Measurements from ENCODE around the gene MCUB. TPM values are rescaled to one million over a fixed set of nuclear protein-coding genes. Genes with fewer than 3 reads are reported as not detected.

MCUB gene
- total RNA-seq, 1 experiment from 2014 or later: 103 TPM

DNA sequence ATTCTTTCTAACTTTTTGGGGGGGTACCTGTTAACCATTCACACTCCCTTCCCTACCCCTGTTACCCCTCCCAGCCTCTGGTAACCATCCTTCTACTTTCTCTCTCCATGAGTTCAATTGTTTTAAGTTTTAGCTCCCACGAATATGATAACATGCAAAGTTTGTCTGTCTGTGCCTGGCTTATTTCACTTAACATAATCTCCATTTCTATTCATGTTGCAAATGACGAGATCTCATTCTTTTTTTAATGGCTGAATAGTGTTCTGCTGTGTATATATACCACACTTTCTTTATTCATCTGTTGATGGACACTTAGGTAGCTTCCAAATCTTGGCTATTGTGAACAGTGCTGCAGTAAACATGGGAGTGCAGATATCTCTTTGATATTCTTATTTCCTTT, 41.3 kb downstream of the MCUB start:
- Histone ChIP-seq H3K4me2 (ENCODE audit: low read depth, low read length, poor library complexity, severe bottlenecking) (no peak overlapping the region), H4K20me1 (ENCODE audit: insufficient read depth, low read depth, low read length) (no peaks in the 10 kb centered on the region), H2AFZ (ENCODE audit: low read length) (no peak overlapping the region), H3K27me3 (ENCODE audit: low read length) (no peaks in the 10 kb centered on the region), H3K9me2 (replicated peaks; ENCODE audit: insufficient read depth, low read length) (no peaks in the 10 kb centered on the region), H3K4me3 (ENCODE audit: low read length) (no peak overlapping the region), H3K4me1 (ENCODE audit: low read length) (no peaks in the 10 kb centered on the region), H3K79me2 (ENCODE audit: low read length) (peaks cover 72% of the 10 kb centered on the region), H3K9ac (ENCODE audit: low read length) (no peak overlapping the region), H3K27ac (ENCODE audit: low read length) (no peak overlapping the region), H3K9me3 (ENCODE audit: low read length) (peaks cover 8% of the 10 kb centered on the region; the same call in 1 of the 2 replicates), H3K36me3 (ENCODE audit: insufficient read depth, low read length) (peaks cover 21% of the 10 kb centered on the region)
- DNase-seq: no peak

DNA sequence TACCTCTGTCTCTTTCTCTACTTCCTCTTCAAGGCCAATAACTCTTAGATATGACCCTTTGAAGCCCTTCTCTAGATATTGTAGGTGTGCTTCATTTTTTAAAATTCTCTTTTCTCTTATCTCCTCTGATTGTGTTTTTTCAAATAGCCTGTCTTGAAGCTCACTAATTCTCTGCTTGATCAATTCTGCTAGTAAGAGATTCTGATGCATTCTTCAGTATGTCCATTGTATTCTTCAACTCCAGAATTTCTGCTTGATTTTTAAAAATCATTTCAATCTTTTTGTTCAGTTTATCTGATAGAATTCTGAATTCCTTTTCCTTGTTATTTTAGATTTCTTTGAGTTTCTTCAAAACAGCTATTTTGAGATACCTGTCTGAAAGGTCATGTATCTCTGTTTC, 47.9 kb downstream of the MCUB start:
- peaks cover 91% of the 10 kb centered on the region for H3K79me2 ChIP-seq (ENCODE audit: low read length)
- H4K20me1 ChIP-seq (ENCODE audit: insufficient read depth, low read depth, low read length): no peaks in the 10 kb centered on the region
- no peak overlapping the region for H3K9ac ChIP-seq (ENCODE audit: low read length)
- no peak overlapping the region for H3K27ac ChIP-seq (ENCODE audit: low read length)
- H2AFZ ChIP-seq (ENCODE audit: low read length): no peak overlapping the region
- H3K9me2 ChIP-seq (replicated peaks; ENCODE audit: insufficient read depth, low read length): no peaks in the 10 kb centered on the region
- H3K4me3 ChIP-seq (ENCODE audit: low read length): no peak overlapping the region
- no peak for DNase-seq
- no peaks in the 10 kb centered on the region for H3K27me3 ChIP-seq (ENCODE audit: low read length)
- H3K9me3 ChIP-seq (ENCODE audit: low read length): peaks cover 1% of the 10 kb centered on the region; the same call in 1 of the 2 replicates
- peaks cover 17% of the 10 kb centered on the region for H3K36me3 ChIP-seq (ENCODE audit: insufficient read depth, low read length)
- no peak overlapping the region for H3K4me2 ChIP-seq (ENCODE audit: low read depth, low read length, poor library complexity, severe bottlenecking)
- H3K4me1 ChIP-seq (ENCODE audit: low read length): peaks cover 35% of the 10 kb centered on the region

DNA sequence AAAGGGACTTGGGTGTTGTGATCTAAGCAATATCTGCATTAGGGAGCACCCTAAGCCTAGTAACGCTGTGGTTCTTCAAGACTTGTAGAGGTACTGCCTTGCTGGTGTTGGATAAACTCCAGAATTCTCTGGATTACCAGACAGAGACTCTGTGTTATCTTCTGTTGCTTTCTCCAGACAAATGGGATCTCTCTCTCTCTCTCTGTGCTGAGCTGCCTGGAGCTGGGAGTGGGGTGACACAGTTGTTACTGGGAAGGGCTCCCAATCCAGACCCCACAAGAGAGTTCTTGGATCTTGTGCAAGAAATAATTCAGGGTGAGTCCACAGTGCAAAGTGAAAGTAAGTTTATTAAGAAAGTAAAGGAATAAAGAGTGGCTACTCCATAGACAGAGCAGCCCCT, 48.8 kb downstream of the MCUB start:
- peaks cover 15% of the 10 kb centered on the region; the same call in 1 of the 2 replicates for H3K36me3 ChIP-seq (ENCODE audit: insufficient read depth, low read length)
- H3K27me3 ChIP-seq (ENCODE audit: low read length): no peaks in the 10 kb centered on the region
- H3K9me3 ChIP-seq (ENCODE audit: low read length): no peaks in the 10 kb centered on the region; the same call in 1 of the 2 replicates
- no peak overlapping the region for H3K4me3 ChIP-seq (ENCODE audit: low read length)
- no peaks in the 10 kb centered on the region for H3K9me2 ChIP-seq (replicated peaks; ENCODE audit: insufficient read depth, low read length)
- no peak overlapping the region for H3K4me2 ChIP-seq (ENCODE audit: low read depth, low read length, poor library complexity, severe bottlenecking)
- H3K9ac ChIP-seq (ENCODE audit: low read length): no peak overlapping the region
- no peaks in the 10 kb centered on the region for H4K20me1 ChIP-seq (ENCODE audit: insufficient read depth, low read depth, low read length)
- DNase-seq: no peak
- H3K79me2 ChIP-seq (ENCODE audit: low read length): peaks cover 95% of the 10 kb centered on the region
- no peak overlapping the region for H2AFZ ChIP-seq (ENCODE audit: low read length)
- H3K27ac ChIP-seq (ENCODE audit: low read length): no peak overlapping the region
- H3K4me1 ChIP-seq (ENCODE audit: low read length): peaks cover 44% of the 10 kb centered on the region

DNA sequence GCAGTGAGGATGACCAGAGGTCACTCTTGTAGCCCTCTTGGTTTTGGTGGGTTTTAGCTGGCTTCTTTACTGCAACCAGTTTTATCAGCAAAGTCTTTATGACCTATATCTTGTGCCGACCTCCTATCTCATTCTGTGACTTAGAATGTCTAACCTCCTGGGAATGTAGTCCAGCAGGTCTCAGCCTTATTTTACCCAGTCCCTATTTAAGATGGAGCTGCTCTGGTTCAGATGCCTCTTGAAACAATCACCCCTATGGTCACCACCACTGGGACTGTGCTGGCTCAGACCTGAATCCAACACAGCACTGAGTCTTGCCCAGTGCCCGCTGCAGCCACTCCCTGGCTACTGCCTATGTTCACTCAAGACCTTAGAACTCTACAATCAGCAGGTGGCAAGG, 49.4 kb downstream of the MCUB start:
- H3K4me2 ChIP-seq (ENCODE audit: low read depth, low read length, poor library complexity, severe bottlenecking): no peak overlapping the region
- no peak overlapping the region for H3K9ac ChIP-seq (ENCODE audit: low read length)
- DNase-seq: no peak
- no peak overlapping the region for H3K4me3 ChIP-seq (ENCODE audit: low read length)
- no peaks in the 10 kb centered on the region for H3K27me3 ChIP-seq (ENCODE audit: low read length)
- H3K27ac ChIP-seq (ENCODE audit: low read length): peak overlapping the region; percentile 69; the same call in 1 of the 2 replicates
- H2AFZ ChIP-seq (ENCODE audit: low read length): no peak overlapping the region
- peaks cover 50% of the 10 kb centered on the region for H3K4me1 ChIP-seq (ENCODE audit: low read length)
- H3K9me2 ChIP-seq (replicated peaks; ENCODE audit: insufficient read depth, low read length): no peaks in the 10 kb centered on the region
- no peaks in the 10 kb centered on the region for H4K20me1 ChIP-seq (ENCODE audit: insufficient read depth, low read depth, low read length)
- H3K9me3 ChIP-seq (ENCODE audit: low read length): no peaks in the 10 kb centered on the region; the same call in 1 of the 2 replicates
- peaks cover 98% of the 10 kb centered on the region for H3K79me2 ChIP-seq (ENCODE audit: low read length)
- peaks cover 14% of the 10 kb centered on the region; the same call in 1 of the 2 replicates for H3K36me3 ChIP-seq (ENCODE audit: insufficient read depth, low read length)

DNA sequence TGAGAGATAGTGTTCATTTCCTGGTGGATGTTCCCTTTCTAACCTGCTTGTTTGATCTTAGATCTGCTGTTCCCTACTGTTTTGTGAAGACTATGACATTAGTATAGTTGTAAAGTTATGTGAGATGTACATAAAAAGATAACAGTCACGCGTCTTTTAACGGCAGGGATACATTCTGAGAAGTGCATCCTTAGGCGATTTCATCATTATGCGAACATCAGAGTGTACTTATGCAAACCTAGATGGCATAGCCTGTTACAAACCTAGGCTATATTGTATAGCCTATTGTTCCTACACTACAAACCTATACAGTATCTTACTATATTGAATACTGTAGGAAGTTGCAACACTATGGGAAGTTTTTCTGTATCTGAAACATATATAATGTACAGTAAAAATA, 50.4 kb downstream of the MCUB start:
- DNase-seq: no peak
- H2AFZ ChIP-seq (ENCODE audit: low read length): no peak overlapping the region
- H4K20me1 ChIP-seq (ENCODE audit: insufficient read depth, low read depth, low read length): no peaks in the 10 kb centered on the region
- no peaks in the 10 kb centered on the region for H3K9me2 ChIP-seq (replicated peaks; ENCODE audit: insufficient read depth, low read length)
- no peaks in the 10 kb centered on the region for H3K27me3 ChIP-seq (ENCODE audit: low read length)
- peaks cover 98% of the 10 kb centered on the region for H3K79me2 ChIP-seq (ENCODE audit: low read length)
- 0 out of 2 replicates have a peak overlapping the region, but pooled peaks have one; percentile 1 for H3K4me3 ChIP-seq (ENCODE audit: low read length)
- H3K36me3 ChIP-seq (ENCODE audit: insufficient read depth, low read length): peaks cover 9% of the 10 kb centered on the region; the same call in 1 of the 2 replicates
- 0 out of 2 replicates have a peak overlapping the region, but pooled peaks have one; percentile 2 for H3K9ac ChIP-seq (ENCODE audit: low read length)
- H3K27ac ChIP-seq (ENCODE audit: low read length): peak overlapping the region; percentile 69
- no peaks in the 10 kb centered on the region; the same call in 1 of the 2 replicates for H3K9me3 ChIP-seq (ENCODE audit: low read length)
- H3K4me2 ChIP-seq (ENCODE audit: low read depth, low read length, poor library complexity, severe bottlenecking): peak overlapping the region; percentile 35
- H3K4me1 ChIP-seq (ENCODE audit: low read length): peaks cover 59% of the 10 kb centered on the region

DNA sequence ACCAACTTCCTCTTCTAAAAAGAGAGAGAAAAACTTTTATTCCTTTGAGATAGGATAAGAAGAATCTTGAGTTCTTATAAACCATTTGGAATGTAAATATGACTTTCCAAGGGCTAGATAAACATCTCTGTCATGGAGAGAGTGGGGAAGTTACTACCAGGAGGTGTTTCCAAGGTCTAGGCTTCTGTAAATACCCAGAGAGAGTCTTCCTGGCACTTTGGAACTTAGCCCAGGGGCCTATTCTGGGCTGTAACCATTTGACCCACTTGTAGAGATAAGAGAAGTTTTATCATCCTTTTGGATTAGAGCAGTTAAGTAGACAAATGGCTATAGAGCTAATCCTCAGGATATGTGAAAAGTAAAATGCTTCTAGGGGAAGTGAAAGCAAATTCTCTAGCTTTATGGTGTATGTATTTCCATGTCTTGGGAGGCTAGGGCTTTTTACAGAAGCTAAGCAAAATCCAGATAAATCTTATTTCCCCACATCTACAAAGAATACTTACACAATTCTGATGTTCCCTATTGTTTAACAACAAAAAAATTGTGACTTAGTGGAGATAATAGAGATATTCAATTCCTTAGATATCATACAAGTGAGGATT, 51.1 kb downstream of the MCUB start:
- peak overlapping the region; percentile 35 for H3K4me2 ChIP-seq (ENCODE audit: low read depth, low read length, poor library complexity, severe bottlenecking)
- peaks cover 9% of the 10 kb centered on the region; the same call in 1 of the 2 replicates for H3K36me3 ChIP-seq (ENCODE audit: insufficient read depth, low read length)
- H3K4me3 ChIP-seq (ENCODE audit: low read length): 0 out of 2 replicates have a peak overlapping the region, but pooled peaks have one; percentile 1
- H2AFZ ChIP-seq (ENCODE audit: low read length): no peak overlapping the region
- H3K9ac ChIP-seq (ENCODE audit: low read length): 0 out of 2 replicates have a peak overlapping the region, but pooled peaks have one; percentile 2
- no peaks in the 10 kb centered on the region for H4K20me1 ChIP-seq (ENCODE audit: insufficient read depth, low read depth, low read length)
- H3K79me2 ChIP-seq (ENCODE audit: low read length): peaks cover 98% of the 10 kb centered on the region
- peaks cover 65% of the 10 kb centered on the region for H3K4me1 ChIP-seq (ENCODE audit: low read length)
- peak; percentile 74 for DNase-seq
- H3K27me3 ChIP-seq (ENCODE audit: low read length): no peaks in the 10 kb centered on the region
- H3K27ac ChIP-seq (ENCODE audit: low read length): peak overlapping the region; percentile 69
- no peaks in the 10 kb centered on the region; the same call in 1 of the 2 replicates for H3K9me3 ChIP-seq (ENCODE audit: low read length)
- no peaks in the 10 kb centered on the region for H3K9me2 ChIP-seq (replicated peaks; ENCODE audit: insufficient read depth, low read length)

DNA sequence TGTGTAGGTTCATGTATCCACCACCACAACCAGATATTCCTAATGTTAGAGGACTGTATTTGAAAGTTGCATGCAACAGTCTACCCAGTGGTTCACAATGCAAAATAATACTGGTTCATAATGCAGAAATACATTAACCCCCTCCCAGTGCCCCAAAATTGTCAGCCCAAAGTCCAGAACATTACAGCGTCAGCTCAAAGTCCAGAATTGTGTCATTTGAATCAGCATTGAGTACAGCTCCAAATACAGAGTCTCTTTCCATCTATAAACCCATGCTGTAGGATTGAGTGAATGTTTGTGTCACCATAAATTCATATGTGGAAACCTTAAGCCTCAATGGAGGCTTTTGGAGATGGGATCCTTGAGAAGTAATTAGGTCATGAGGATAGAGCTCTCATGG, 54.0 kb downstream of the MCUB start:
- Histone ChIP-seq H3K79me2 (ENCODE audit: low read length) (peaks cover 98% of the 10 kb centered on the region), H2AFZ (ENCODE audit: low read length) (no peak overlapping the region), H3K36me3 (ENCODE audit: insufficient read depth, low read length) (peaks cover 11% of the 10 kb centered on the region), H3K4me3 (ENCODE audit: low read length) (peak overlapping the region; percentile 39), H3K27me3 (ENCODE audit: low read length) (no peaks in the 10 kb centered on the region), H3K4me1 (ENCODE audit: low read length) (peaks cover 82% of the 10 kb centered on the region), H3K9me2 (replicated peaks; ENCODE audit: insufficient read depth, low read length) (no peaks in the 10 kb centered on the region), H3K27ac (ENCODE audit: low read length) (peak overlapping the region; percentile 85), H3K9me3 (ENCODE audit: low read length) (no peaks in the 10 kb centered on the region), H3K4me2 (ENCODE audit: low read depth, low read length, poor library complexity, severe bottlenecking) (peak overlapping the region; percentile 74), H3K9ac (ENCODE audit: low read length) (peak overlapping the region; percentile 48), H4K20me1 (ENCODE audit: insufficient read depth, low read depth, low read length) (no peaks in the 10 kb centered on the region)
- DNase-seq: no peak

DNA sequence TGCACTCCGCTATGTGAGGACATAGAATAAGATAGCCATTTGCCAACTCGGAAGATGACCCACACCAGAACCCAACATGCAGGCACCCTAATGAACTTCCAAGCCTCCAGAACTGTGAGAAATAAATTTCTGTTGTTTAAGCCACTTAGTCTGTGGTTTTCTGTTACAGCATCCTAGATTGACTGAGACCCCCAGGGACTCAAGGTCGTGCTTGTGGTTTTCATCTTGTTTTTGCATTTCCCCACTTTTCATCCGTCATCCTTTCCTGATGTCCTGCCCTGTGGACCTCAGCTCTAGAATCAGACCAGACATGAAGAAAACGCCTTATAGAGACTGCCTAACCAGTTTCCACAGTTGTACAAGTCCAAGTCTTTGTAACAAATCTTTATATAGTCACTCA, 54.4 kb downstream of the MCUB start:
- peak overlapping the region; percentile 48 for H3K9ac ChIP-seq (ENCODE audit: low read length)
- H3K4me3 ChIP-seq (ENCODE audit: low read length): peak overlapping the region; percentile 39
- peak; percentile 81 for DNase-seq
- no peaks in the 10 kb centered on the region for H4K20me1 ChIP-seq (ENCODE audit: insufficient read depth, low read depth, low read length)
- H3K79me2 ChIP-seq (ENCODE audit: low read length): peaks cover 98% of the 10 kb centered on the region
- no peaks in the 10 kb centered on the region for H3K9me2 ChIP-seq (replicated peaks; ENCODE audit: insufficient read depth, low read length)
- no peaks in the 10 kb centered on the region for H3K27me3 ChIP-seq (ENCODE audit: low read length)
- peaks cover 77% of the 10 kb centered on the region for H3K4me1 ChIP-seq (ENCODE audit: low read length)
- peaks cover 11% of the 10 kb centered on the region for H3K36me3 ChIP-seq (ENCODE audit: insufficient read depth, low read length)
- peak overlapping the region; percentile 85 for H3K27ac ChIP-seq (ENCODE audit: low read length)
- no peak overlapping the region for H2AFZ ChIP-seq (ENCODE audit: low read length)
- H3K4me2 ChIP-seq (ENCODE audit: low read depth, low read length, poor library complexity, severe bottlenecking): peak overlapping the region; percentile 74
- no peaks in the 10 kb centered on the region for H3K9me3 ChIP-seq (ENCODE audit: low read length)

All from Karpas-422 (cell line).